Measurements from ENCODE around the gene VWA5B1. TPM values are rescaled to one million over a fixed set of nuclear protein-coding genes. Genes with fewer than 3 reads are reported as not detected.

Gene VWA5B1
- total and polyA plus RNA-seq, 8 donors: not detected

- no peaks in the 10 kb centered on the region for H3K36me3 ChIP-seq
- no peak for DNase-seq
- H3K4me1 ChIP-seq: peaks cover 0 to 15% (median 11%) of the 10 kb centered on the region in 4 donors
- TF ChIP-seq POLR2A (IDR thresholded peaks at IDR 0.05): no peak
- TF ChIP-seq CTCF (IDR thresholded peaks at IDR 0.05): no peak
- TF ChIP-seq EP300 (IDR thresholded peaks at IDR 0.05): no peak
- no peak for TF ChIP-seq POLR2AphosphoS5 (IDR thresholded peaks at IDR 0.05)
- intact Hi-C loops (cut with DNase I; ENCODE audit: low total_unique reads): no loop called here
- no peak overlapping the region for H3K27ac ChIP-seq
- peaks cover 6 to 68% (median 39%) of the 10 kb centered on the region in 3 donors for H3K27me3 ChIP-seq
- H3K4me3 ChIP-seq: peak overlapping the region in 2 of 4 donors; percentile 19 to 36
- 15 to 25% (median 20%) methylated on average over 10 of the region's 10 CpGs for WGBS, 5 donors
- peaks cover 4 to 12% (median 11%) of the 10 kb centered on the region in 4 donors for H3K9me3 ChIP-seq
Observed at GRCh38 chr1:20343938-20344302, 53.2 kb downstream of the VWA5B1 start.

GRCh38 chr1:20344738-20345137 lies 54.1 kb downstream of the VWA5B1 start:
- H3K9me3 ChIP-seq: peaks cover 4 to 12% (median 11%) of the 10 kb centered on the region in 4 donors
- TF ChIP-seq POLR2A (IDR thresholded peaks at IDR 0.05): no peak
- no peak for TF ChIP-seq CTCF (IDR thresholded peaks at IDR 0.05)
- no peak for TF ChIP-seq POLR2AphosphoS5 (IDR thresholded peaks at IDR 0.05)
- TF ChIP-seq EP300 (IDR thresholded peaks at IDR 0.05): no peak
- H3K4me1 ChIP-seq: peaks cover 0 to 15% (median 11%) of the 10 kb centered on the region in 4 donors
- no peak for DNase-seq
- WGBS, 5 donors: 50 to 57% (median 53%) methylated on average over 7 of the region's 7 CpGs
- no peak overlapping the region for H3K4me3 ChIP-seq
- H3K27me3 ChIP-seq: peaks cover 6 to 61% (median 39%) of the 10 kb centered on the region in 3 donors
- intact Hi-C loops (cut with DNase I; ENCODE audit: low total_unique reads): no loop called here
- H3K36me3 ChIP-seq: no peaks in the 10 kb centered on the region
- no peak overlapping the region for H3K27ac ChIP-seq

- intact Hi-C loops (cut with DNase I; ENCODE audit: low total_unique reads): no loop called here
- TF ChIP-seq POLR2A (IDR thresholded peaks at IDR 0.05) (no peak), EP300 (IDR thresholded peaks at IDR 0.05) (no peak), CTCF (IDR thresholded peaks at IDR 0.05) (no peak), POLR2AphosphoS5 (IDR thresholded peaks at IDR 0.05) (no peak)
- Histone ChIP-seq H3K27me3 (peaks cover 6 to 61% (median 39%) of the 10 kb centered on the region in 3 donors), H3K9me3 (peaks cover 4 to 12% (median 11%) of the 10 kb centered on the region in 4 donors), H3K27ac (no peak overlapping the region), H3K4me1 (peaks cover 0 to 15% (median 11%) of the 10 kb centered on the region in 4 donors), H3K36me3 (no peaks in the 10 kb centered on the region), H3K4me3 (no peak overlapping the region)
- no peak for DNase-seq
- 80 to 89% (median 87%) methylated on average over 13 of the region's 13 CpGs for WGBS, 5 donors
Observed at GRCh38 chr1:20345419-20345818, 54.7 kb downstream of the VWA5B1 start.

GRCh38 chr1:20346433-20346832 lies 55.8 kb downstream of the VWA5B1 start:
- Histone ChIP-seq H3K27ac (no peak overlapping the region), H3K4me3 (no peak overlapping the region), H3K9me3 (peaks cover 4 to 12% (median 11%) of the 10 kb centered on the region in 4 donors), H3K36me3 (no peaks in the 10 kb centered on the region), H3K4me1 (peaks cover 0 to 15% (median 11%) of the 10 kb centered on the region in 4 donors), H3K27me3 (peaks cover 6 to 61% (median 39%) of the 10 kb centered on the region in 3 donors)
- no peak for DNase-seq
- 56 to 84% (median 83%) methylated on average over 1 of the region's 1 CpG for WGBS, 5 donors
- intact Hi-C loops (cut with DNase I; ENCODE audit: low total_unique reads): no loop called here
- TF ChIP-seq POLR2AphosphoS5 (IDR thresholded peaks at IDR 0.05) (no peak), EP300 (IDR thresholded peaks at IDR 0.05) (no peak), POLR2A (IDR thresholded peaks at IDR 0.05) (no peak), CTCF (IDR thresholded peaks at IDR 0.05) (no peak)

Data from stomach (tissue), 9 donors.